Epithelial cell of proximal tubule (primary cell): ENCODE results near the gene KCNQ1. TPM values are rescaled to one million over a fixed set of nuclear protein-coding genes. Genes with fewer than 3 reads are reported as not detected.

Experiments used
- DNase-seq: peaks from one replicate; pipeline ENCODE4 v3.0.0-alpha.2; 2011; ENCODE audit warnings: low read depth
- H3K4me3 ChIP-seq: 2 replicates; pipeline ENCODE4 v1.5.1; 2011; ENCODE audit warnings: low read depth, mild to moderate bottlenecking, low read length
- CTCF ChIP-seq: conservative IDR thresholded peaks from 2 replicates; pipeline ENCODE4 v1.5.1; 2012; ENCODE audit warnings: low read depth, mild to moderate bottlenecking, low read length
- total RNA-seq: library from RNA; depleted of rRNA; stranded (reverse); fragments of >200 nt; gene quantifications from 2 replicates; pipeline ENCODE4 v1.2.3, GENCODE V29; 2015

Gene KCNQ1
- total RNA-seq, 1 donor from 2014 or later: 0.46 TPM

- no peak overlapping the region for H3K4me3 ChIP-seq
- TF ChIP-seq CTCF: no peak
- no peak for DNase-seq
Observed at GRCh38 chr11:2458321-2458720, 13.5 kb downstream of the KCNQ1 start.

GRCh38 chr11:2459016-2459725 lies 14.4 kb downstream of the KCNQ1 start:
- no peak for DNase-seq
- no peak overlapping the region for H3K4me3 ChIP-seq
- TF ChIP-seq CTCF: no peak

GRCh38 chr11:2459796-2460531 lies 15.2 kb downstream of the KCNQ1 start:
- no peak overlapping the region for H3K4me3 ChIP-seq
- DNase-seq: no peak
- no peak for TF ChIP-seq CTCF

- no peak for DNase-seq
- H3K4me3 ChIP-seq: no peak overlapping the region
- TF ChIP-seq CTCF: no peak
Observed at GRCh38 chr11:2460540-2461252, 15.9 kb downstream of the KCNQ1 start.

GRCh38 chr11:2461253-2461955 lies 16.6 kb downstream of the KCNQ1 start:
- no peak for TF ChIP-seq CTCF
- H3K4me3 ChIP-seq: no peak overlapping the region
- no peak for DNase-seq

GRCh38 chr11:2461956-2462542 lies 17.2 kb downstream of the KCNQ1 start:
- H3K4me3 ChIP-seq: no peak overlapping the region
- no peak for DNase-seq
- TF ChIP-seq CTCF: no peak
